Suprapubic skin (tissue), 4 donors: ENCODE results near the gene PJVK.
A peak's percentile ranks its signal among the peaks of the same experiment; 100 is the strongest.

Experiments used
- CTCF ChIP-seq, 2 donors: fragments of 200-600 bp in 1 of 2; fragments of 450-650 bp in 1 of 2; sonication (generic) in 1 of 2; IDR thresholded peaks; one replicate each; pipeline ENCODE4 v1.5.1; 2016 to 2019; ENCODE audit warnings: antibody characterized with exemption in 2 of 2, mild to moderate bottlenecking in 1 of 2, moderate library complexity in 1 of 2
- POLR2A ChIP-seq, 2 donors: fragments of 450-650 bp; IDR thresholded peaks; one replicate each; pipeline ENCODE4 v1.6.1; 2017; ENCODE audit warnings: antibody characterized with exemption in 2 of 2, mild to moderate bottlenecking in 2 of 2, moderate library complexity in 2 of 2
- POLR2AphosphoS5 ChIP-seq, 3 donors: sonication (generic); formaldehyde crosslinking; IDR thresholded peaks; one replicate each; pipeline ENCODE4 v1.6.1; 2017; ENCODE audit warnings: antibody characterized with exemption in 3 of 3

GRCh38 chr2:178450774-178451525 is at the start of gene PJVK, which contains the start of gene PRKRA:
- TF ChIP-seq POLR2A (IDR thresholded peaks at IDR 0.05) (peak; percentile 66 to 72), CTCF (IDR thresholded peaks at IDR 0.05) (no peak), POLR2AphosphoS5 (IDR thresholded peaks at IDR 0.05) (peak; percentile 38 to 77 (median 65))
